ENCODE measurements around the gene RIPPLY3.

The RIPPLY3 gene

DNA sequence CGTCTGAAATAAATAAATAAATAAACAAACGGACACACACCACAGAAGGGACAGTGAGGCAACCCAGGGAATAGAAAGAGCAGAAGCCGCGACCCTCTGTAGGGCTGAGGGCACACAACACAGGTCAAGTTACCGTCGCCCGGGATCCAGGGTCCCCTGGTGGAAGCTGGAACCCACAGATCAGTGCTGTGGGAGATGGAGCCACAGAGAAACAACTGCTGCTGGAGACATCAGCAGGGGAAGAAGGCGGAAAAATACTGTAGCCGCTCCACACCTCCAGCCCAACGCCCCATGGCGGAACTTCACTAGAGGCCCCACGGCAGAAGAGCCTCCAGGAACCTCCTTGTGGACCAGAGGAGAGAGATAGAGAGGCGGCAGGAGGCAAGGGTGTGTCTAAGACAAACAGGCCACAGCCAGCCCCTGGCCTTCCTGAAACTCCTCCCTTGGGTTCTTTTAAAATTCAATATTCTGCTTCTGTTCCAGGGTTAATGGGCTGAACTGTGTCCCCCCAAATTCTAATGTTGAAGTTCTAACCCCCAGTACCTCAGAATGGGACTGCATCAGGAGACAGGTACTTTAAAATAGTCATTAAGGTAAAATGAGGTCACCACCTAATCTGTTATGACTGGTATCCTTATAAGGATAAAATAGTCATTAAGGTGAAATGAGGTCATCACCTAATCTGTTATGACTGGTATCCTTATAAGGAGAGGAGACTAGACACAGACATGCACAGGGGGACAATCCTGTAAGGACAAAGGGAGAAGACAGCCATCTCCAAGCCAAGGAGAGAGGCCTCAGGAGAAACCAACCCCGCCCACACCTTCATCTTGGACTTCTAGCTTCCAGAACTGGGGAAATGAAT lies 32.3 kb upstream of the RIPPLY3 start:
- no peak for TF ChIP-seq GATA2 (IDR thresholded peaks at IDR 0.05; ENCODE audit: low read depth, low read length)

DNA sequence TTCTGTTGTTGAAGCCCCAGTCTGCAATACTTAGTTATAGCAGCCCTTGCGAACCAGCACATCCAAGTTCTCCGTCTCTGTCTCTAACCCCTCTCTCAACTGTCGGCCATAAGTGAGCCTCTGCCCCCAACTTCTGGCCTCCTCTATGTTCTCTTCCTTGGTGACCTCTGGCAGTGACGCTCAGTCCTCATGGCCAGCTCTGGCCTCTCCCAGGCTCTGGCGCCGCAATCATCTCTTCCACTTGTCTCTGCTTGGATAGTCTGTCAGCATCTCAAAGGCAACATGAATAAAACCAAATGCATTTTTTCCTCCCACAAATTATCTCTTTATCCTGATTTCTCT lies 31.7 kb upstream of the RIPPLY3 start:
- TF ChIP-seq GATA2 (IDR thresholded peaks at IDR 0.05; ENCODE audit: low read depth, low read length) (no peak), GATA3 (IDR thresholded peaks at IDR 0.05; ENCODE audit: low read depth, low read length) (no peak)

DNA sequence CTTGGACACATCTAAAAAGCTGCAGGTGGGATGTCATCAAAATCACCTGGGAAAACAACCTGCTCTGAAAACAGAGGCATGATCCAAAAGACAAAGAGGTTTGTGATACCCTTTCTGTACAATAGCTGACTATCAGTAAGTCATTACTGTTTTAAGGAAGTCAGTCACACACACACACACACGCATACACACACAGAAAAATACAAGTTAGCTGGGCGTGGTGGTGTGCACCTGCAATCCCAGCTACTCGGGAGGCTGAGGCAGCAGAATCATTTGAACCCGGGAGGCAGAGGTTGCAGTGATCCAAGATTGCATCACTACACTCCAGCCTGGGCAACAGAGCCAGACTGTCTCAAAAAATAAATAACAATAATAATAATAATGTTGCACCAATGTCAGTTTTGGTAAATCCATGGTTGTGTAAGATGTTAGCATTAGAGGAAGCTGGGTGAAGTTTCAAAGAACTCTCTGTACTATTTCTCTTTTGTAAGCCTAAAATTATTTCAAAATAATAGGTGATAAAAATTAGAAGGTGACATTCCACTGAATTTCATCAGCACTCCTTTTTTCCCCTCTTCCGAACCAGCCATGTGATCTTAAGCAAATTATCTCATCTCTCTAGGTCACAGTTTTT lies 30.2 kb upstream of the RIPPLY3 start:
- TF ChIP-seq GATA2 (IDR thresholded peaks at IDR 0.05; ENCODE audit: low read depth, low read length): no peak
- no peak for TF ChIP-seq GATA3 (IDR thresholded peaks at IDR 0.05; ENCODE audit: low read depth, low read length)

DNA sequence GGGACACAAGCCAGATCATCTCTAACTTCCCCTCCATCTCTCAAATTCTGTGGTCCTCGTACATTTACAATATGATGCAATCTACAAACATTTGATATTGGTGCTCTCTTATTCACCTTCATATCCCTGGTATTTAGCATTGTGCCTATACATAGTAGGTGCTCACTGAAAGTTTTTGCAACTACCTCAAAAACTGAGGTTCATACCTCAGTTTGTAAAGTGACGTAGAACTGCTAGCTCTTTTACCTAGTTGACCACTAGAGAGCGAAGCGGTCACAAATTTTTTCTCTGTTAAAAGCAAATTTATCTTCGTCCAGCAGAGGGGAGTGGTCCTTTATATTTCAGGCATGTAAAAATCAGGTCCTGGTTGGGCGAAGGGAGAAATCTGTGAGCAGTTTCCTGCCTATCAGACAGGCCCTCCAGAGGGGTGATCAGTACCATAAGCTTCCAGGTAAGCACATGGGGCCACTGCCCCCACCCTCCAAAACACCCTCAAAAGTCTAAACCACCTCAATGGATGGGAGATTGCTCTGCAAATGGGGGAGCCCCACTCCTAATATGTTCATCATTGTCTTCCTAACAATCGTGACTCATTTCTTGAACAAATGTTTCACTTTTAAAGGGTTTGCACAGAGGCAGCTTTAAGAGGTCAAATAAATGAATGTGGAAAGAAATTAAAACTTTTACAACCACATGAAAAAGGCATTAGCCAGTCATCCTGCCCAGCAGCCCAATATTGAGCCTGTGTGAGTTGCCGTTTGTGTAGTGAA lies 29.4 kb upstream of the RIPPLY3 start:
- no peak for TF ChIP-seq GATA3 (IDR thresholded peaks at IDR 0.05; ENCODE audit: low read depth, low read length)
- no peak for TF ChIP-seq GATA2 (IDR thresholded peaks at IDR 0.05; ENCODE audit: low read depth, low read length)

DNA sequence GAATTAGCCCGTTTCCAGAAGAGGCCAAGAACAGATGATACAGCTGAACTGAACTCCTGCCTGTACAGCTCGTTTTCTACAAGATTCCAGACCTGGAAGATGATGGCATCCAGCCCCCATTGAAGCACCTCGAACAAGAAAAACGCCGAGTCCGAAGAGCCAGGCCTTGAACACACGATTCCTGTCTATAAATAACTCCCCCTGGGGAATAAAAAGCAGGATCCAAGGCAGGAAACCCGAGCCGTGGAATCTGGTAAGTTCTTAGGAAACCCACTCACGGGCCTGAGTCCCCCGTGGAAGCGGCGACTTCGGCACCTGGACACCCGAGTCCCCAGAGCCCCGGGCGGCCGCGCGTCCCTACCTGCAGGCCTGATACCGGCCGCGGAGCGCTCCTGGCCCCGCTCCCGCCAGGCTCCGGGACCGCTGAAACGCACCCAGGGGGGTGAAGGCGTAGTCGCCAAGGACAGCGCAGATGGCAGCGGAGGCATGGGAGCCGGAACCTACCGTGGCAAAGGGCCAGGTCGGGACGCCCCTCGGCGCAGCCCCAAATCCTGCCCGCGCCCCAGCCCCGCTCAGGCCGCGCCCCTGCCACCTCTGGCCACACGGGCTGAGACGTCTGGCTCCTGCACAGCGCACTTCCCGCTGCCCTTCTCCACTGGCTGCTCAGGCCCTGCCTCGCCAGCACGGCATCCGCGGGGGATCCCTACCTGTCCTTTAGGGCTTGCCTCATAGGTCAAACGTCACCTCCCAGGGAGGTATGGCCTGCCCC lies 26.0 kb upstream of the RIPPLY3 start:
- TF ChIP-seq GATA3 (IDR thresholded peaks at IDR 0.05; ENCODE audit: low read depth, low read length): no peak
- no peak for TF ChIP-seq GATA2 (IDR thresholded peaks at IDR 0.05; ENCODE audit: low read depth, low read length)

DNA sequence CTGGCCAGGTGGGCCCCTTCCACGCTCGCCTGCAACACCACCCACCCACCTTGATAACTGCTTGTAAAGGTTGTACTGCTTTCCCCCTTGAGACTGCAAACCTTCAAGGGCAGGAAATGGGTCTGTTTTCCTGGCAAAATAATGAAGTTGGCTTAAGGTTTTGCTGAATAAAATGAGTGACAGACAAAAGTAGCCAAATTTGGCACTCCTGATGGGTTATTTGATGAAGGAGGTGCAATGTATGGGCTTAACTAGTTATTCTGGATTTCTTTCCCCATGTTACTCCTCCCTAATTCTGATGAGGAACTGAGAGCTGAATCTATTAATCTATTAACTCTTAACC lies 25.5 kb upstream of the RIPPLY3 start:
- no peak for TF ChIP-seq GATA2 (IDR thresholded peaks at IDR 0.05; ENCODE audit: low read depth, low read length)
- no peak for TF ChIP-seq GATA3 (IDR thresholded peaks at IDR 0.05; ENCODE audit: low read depth, low read length)

DNA sequence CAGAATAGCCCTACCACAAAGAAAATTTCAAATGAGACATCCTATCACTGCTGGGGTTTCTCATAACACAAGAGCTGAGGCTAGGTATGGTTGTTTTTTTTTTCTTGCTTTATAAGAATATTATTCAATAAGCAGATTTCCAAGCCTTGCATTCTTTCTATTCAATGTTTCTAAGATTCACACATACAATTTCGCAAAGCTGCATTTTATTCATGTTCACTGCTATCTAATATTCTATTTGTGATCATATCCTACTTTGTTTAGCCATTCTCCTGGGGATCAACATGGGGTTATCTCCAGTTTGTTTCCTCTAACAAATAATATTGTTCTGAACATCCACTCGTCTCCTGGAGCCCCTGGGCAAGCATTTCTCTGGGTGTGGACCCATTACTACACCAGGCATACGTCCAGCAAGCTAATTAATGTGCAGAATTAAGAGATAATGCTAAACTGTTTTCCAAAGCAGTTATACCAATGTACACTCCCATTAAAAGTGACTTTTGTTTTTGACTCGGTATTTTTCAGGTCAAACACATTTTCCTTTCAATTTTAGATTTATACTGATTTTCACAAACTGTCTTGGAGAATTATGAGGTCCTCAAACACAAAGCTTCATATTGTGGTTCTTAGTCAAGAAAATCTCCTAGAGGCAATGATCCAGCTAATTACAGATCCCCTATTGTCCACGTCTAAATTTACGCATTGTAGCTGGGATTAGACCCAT lies 24.4 kb upstream of the RIPPLY3 start:
- TF ChIP-seq GATA3 (IDR thresholded peaks at IDR 0.05; ENCODE audit: low read depth, low read length) (no peak), GATA2 (IDR thresholded peaks at IDR 0.05; ENCODE audit: low read depth, low read length) (no peak)

DNA sequence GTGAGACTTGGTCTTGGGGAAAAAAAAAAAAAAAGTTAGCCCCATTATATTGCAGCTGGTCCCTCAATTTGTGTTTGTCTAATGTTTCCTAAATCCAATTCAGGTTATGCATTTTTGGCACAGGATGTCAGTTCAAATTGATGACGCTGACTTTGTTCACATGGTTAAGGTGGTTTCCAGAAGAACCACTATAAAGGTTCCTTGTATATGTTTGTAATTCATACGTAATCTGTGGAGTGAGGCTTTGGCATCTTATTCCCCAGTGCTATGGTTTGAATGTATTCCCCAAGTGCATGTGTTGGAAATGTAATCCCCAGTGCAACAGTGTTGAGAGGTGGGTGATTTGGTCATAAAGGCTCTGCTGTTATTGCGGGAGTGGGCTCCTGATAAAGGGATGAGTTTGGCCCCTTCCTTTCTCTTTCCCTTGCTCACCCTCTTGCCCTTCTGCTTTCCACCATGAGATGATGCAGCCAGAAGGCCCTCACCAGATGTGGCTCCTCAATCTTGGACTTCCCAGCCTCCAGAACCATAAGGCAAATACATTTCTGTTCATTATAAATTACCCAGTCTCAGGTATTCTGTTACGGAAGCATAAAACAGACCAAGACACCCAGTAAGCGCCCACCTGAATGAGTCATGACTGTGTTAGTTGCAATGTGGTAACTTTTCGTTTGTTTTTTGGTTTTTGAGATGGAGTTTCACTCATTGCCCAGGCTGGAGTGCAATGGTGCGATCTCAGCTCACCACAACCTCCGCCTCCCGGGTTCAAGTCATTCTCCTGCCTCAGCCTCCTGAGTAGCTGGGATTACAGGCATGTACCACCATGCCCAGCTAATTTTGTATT lies 20.5 kb upstream of the RIPPLY3 start:
- TF ChIP-seq GATA2 (IDR thresholded peaks at IDR 0.05; ENCODE audit: low read depth, low read length): no peak
- no peak for TF ChIP-seq GATA3 (IDR thresholded peaks at IDR 0.05; ENCODE audit: low read depth, low read length)

DNA sequence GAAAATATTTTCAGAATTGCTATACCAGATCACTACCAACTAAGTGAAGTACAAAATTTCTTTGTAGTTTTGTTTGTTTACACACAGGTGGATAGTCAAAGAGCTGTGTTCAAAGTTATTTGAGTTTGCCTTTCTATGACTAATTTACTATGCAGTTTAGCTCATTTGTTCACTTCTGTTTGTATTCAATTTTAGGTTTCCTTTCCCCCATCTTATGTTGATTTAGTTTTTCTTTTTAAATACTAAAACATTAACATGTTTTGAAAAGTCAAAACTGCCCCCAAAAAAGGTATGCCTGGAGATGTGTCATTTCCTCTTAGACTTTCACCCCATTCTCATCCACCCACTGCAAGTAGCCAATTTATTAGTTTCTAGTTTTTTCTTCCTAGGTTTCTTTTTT lies 18.7 kb upstream of the RIPPLY3 start:
- TF ChIP-seq GATA3 (IDR thresholded peaks at IDR 0.05; ENCODE audit: low read depth, low read length) (no peak), GATA2 (IDR thresholded peaks at IDR 0.05; ENCODE audit: low read depth, low read length) (no peak)

DNA sequence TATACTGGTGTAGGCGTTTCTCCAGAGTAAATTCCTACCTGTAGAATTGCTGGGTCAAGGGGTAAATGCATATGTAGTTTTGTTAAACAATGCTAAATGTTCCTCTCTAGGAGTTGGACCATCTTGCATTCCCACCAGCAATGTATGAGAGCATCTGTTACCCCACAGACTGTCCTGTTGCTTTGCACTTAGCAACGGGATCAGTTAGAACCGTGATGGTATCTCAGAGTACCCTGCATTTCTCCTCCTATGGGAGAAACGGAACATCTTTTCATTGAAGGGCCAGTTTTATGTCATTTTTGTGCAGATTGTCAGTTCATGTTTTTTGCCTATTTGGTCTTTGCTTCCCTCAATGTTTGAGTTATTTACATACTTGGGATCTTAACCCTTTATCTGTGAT lies 18.0 kb upstream of the RIPPLY3 start:
- TF ChIP-seq GATA2 (IDR thresholded peaks at IDR 0.05; ENCODE audit: low read depth, low read length) (peak; percentile 62), GATA3 (IDR thresholded peaks at IDR 0.05; ENCODE audit: low read depth, low read length) (no peak)

DNA sequence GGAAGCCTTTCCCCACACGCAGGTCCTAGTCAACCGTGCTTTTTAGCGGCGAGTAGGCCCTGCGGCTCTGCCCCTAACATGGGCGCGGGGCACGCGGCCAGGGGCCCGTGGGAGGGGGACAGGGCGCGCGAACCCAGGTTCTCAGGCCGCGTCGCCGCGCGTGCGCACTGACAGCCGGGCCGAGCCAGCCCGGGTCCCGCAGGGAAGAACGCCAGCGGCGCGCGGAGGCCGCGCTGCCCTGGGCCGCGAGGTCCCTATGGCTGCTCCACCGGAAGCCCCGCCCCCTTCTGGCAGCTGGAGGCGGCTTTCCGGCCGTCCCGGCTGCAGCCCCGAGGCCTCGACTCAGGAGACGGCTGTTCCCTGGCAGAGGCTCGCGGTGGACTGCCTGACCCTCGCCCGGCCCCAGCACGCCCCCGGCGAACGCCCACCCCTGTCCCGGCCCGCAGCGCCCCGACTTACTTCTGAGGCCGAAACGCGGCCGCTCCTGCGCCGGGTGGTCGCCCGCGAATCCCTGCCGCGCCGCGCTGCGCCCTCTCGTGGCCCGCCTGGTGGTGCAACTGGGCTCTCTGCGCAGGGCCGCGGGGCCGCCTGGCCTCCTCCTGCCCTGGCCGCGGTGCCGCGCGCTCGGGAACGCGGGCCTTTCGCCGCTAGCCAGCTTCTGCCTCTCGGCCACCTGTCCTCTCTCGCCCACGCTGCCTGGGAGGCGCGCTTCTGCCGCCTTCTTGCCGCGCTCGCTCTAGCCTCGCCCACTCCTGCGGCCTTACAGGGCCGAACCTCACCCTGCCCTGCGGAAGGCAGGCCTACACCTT lies 16.6 kb upstream of the RIPPLY3 start:
- TF ChIP-seq GATA3 (IDR thresholded peaks at IDR 0.05; ENCODE audit: low read depth, low read length) (no peak), GATA2 (IDR thresholded peaks at IDR 0.05; ENCODE audit: low read depth, low read length) (peak; percentile 8; the same call in 1 of the 2 replicates)
